Endothelial cell (in vitro differentiated cells): ENCODE results near the gene PLA2G4E. TPM values are rescaled to one million over a fixed set of nuclear protein-coding genes. Genes with fewer than 3 reads are reported as not detected.

Experiments used
- DNase-seq: peaks from one replicate; pipeline ENCODE4 v3.0.0; 2021; ENCODE audit warnings: low spot score
- H3K27ac Mint-ChIP-seq: one replicate; pipeline ENCODE4 v1.8.0; 2021; ENCODE audit warnings: mixed read lengths, inconsistent platforms; ENCODE audit not compliant: unreplicated experiment
- H3K27me3 Mint-ChIP-seq: one replicate; pipeline ENCODE4 v1.8.0; 2021; ENCODE audit warnings: mild to moderate bottlenecking, moderate library complexity, mixed read lengths, inconsistent platforms; ENCODE audit not compliant: unreplicated experiment
- H3K36me3 Mint-ChIP-seq: one replicate; pipeline ENCODE4 v1.8.0; 2021; ENCODE audit warnings: mild to moderate bottlenecking, low read depth, mixed read lengths, inconsistent platforms; ENCODE audit not compliant: unreplicated experiment
- H3K4me1 Mint-ChIP-seq: one replicate; pipeline ENCODE4 v1.8.0; 2021; ENCODE audit warnings: mild to moderate bottlenecking, mixed read lengths, inconsistent platforms; ENCODE audit not compliant: unreplicated experiment
- H3K4me3 Mint-ChIP-seq: one replicate; pipeline ENCODE4 v1.8.0; 2021; ENCODE audit warnings: mild to moderate bottlenecking, mixed read lengths, inconsistent platforms; ENCODE audit not compliant: unreplicated experiment
- H3K9me3 Mint-ChIP-seq: one replicate; pipeline ENCODE4 v1.8.0; 2021; ENCODE audit warnings: mixed read lengths, inconsistent platforms; ENCODE audit not compliant: unreplicated experiment
- total RNA-seq: library from RNA; stranded (reverse); fragmentation: NEBNext Ultra II Directional; extraction: Animal tissue kit (Norgen Biotek cat#: 25700); gene quantifications from one replicate; pipeline ENCODE4 v1.2.1, GENCODE V29; 2021; ENCODE audit not compliant: unreplicated experiment
- TF ChIP-seq, protein P1 (sequence below): fragments of 200-600 bp; sonication (generic); IDR thresholded peaks from one replicate; pipeline ENCODE4 v1.5.0; 2021; ENCODE audit warnings: antibody characterized with exemption; ENCODE audit not compliant: unreplicated experiment

Gene PLA2G4E
- total RNA-seq, 1 donor from 2014 or later = not detected

DNA sequence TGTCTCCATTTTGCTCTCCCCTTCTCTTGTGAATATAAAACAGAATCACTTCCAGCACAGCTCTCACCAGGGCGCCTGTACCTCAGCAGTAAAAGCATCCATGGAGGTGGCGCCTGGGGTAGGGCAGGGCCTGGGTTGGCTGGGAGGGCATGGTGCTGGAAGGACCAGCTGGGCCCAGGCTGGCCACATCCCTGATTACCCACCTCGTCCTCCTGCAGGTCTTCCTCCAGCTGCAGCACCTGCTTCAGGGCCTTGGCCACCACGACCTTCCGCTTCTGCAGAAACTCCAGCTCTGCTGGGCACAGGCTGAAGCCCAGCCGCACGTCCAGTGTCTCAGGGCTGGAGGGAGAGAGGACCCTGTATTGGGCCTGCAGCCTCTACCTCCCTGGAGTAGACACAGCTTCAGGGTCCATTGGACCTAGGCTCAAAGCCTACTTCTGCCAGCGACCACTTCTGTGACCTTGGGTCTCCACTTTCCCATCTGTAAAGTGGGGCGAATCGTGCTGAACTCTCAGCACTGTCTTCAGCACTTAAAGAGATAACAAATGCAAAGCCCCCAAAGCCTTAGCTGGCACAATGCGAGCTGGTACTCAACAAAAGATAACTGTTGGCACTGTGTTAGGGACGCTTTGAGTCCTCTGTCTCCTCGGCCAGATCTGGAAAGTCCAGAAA is 23.8 kb downstream of the PLA2G4E start:
- no peaks in the 10 kb centered on the region for H3K9me3 Mint-ChIP-seq

DNA sequence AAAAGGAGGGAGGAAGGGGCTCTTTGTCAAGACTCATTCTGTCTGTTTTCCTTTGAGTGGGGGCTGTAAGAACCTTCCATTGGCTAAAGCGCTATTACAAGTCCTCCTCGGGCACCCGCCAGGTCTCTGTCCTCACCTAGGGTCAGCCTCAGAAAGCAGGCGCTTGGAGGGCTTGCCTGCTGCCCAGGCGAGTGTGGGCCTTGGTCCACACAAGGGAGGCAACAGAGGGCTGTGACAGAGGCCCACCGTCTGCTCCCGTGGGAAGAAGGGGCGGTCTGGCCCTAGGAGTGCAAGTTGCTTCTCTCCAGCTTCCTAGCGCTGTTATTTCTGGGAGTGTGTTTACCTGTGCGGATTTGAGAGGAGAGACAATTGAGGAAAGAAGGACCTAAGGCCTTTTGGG is 24.5 kb downstream of the PLA2G4E start:
- Mint-ChIP-seq H3K9me3 (no peaks in the 10 kb centered on the region), H3K27me3 (peaks cover 4% of the 10 kb centered on the region), H3K36me3 (no peaks in the 10 kb centered on the region), H3K27ac (no peak overlapping the region), H3K4me3 (no peak overlapping the region), H3K4me1 (peaks cover 7% of the 10 kb centered on the region)
- no peak for DNase-seq
- TF ChIP-seq, protein P1, sequence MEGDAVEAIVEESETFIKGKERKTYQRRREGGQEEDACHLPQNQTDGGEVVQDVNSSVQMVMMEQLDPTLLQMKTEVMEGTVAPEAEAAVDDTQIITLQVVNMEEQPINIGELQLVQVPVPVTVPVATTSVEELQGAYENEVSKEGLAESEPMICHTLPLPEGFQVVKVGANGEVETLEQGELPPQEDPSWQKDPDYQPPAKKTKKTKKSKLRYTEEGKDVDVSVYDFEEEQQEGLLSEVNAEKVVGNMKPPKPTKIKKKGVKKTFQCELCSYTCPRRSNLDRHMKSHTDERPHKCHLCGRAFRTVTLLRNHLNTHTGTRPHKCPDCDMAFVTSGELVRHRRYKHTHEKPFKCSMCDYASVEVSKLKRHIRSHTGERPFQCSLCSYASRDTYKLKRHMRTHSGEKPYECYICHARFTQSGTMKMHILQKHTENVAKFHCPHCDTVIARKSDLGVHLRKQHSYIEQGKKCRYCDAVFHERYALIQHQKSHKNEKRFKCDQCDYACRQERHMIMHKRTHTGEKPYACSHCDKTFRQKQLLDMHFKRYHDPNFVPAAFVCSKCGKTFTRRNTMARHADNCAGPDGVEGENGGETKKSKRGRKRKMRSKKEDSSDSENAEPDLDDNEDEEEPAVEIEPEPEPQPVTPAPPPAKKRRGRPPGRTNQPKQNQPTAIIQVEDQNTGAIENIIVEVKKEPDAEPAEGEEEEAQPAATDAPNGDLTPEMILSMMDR = no peak

More for the DNA sequence above, 23.8 kb downstream of the PLA2G4E start:
- no peaks in the 10 kb centered on the region for H3K36me3 Mint-ChIP-seq
- H3K27me3 Mint-ChIP-seq = peaks cover 4% of the 10 kb centered on the region
- no peak for DNase-seq
- no peak overlapping the region for H3K4me3 Mint-ChIP-seq
- TF ChIP-seq, protein P1 = no peak
- peaks cover 7% of the 10 kb centered on the region for H3K4me1 Mint-ChIP-seq
- H3K27ac Mint-ChIP-seq = no peak overlapping the region

DNA sequence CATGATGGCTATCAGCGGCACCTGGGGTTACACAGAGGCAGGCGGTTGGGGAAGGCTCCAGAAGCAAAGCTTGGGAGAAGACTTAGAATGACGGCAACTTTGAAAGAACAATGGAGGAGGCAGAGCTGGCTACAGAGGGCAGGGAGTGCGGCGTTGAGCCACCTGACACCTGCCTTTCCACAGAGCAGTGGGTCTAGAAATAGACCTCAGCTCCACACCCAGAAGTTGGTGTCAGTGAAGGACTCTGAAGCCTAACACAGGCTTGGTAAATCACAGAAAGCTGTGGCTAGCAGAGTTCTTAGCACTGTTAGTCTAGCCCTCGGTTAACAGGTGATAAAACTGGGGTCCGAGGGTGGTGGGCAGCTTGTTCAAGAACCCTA is 25.4 kb downstream of the PLA2G4E start:
- H3K27ac Mint-ChIP-seq = no peak overlapping the region
- peaks cover 7% of the 10 kb centered on the region for H3K4me1 Mint-ChIP-seq
- no peak for DNase-seq
- H3K27me3 Mint-ChIP-seq = peaks cover 2% of the 10 kb centered on the region
- no peaks in the 10 kb centered on the region for H3K36me3 Mint-ChIP-seq
- TF ChIP-seq, protein P1 = no peak
- H3K9me3 Mint-ChIP-seq = no peaks in the 10 kb centered on the region
- H3K4me3 Mint-ChIP-seq = no peak overlapping the region

DNA sequence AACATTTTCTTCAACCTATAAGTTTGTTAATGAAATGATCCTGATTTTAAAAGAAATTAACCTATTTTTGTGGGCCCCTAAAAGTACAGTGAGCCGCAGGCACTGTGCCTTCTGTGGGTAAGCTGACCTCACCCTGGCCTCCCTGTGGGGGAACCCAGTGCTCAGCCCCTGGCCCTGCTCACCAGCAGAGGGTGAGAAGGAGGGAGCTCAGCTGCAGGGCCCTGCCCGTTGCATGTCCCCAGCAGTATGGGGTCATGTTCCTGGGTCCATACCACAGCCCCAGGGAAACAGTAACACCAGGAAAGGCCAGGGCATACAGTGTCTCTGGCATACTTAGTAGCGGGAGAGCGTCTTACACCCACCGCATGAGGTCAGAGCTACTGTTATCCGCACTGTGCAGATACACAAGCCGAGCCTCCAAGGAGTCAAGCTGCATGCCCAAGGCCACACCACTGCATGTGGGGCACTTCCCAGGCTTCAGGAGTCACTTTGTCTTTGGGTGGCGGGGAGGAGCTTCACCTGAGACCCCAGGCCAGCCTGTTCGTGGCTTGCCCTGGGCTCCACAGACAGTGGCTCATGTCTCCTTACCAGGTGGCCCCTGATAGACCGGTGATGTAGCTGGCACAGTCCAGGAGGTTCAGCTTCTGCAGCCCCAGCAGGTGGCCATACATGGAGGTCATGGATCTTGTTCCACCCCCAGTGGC is 25.9 kb downstream of the PLA2G4E start:
- no peaks in the 10 kb centered on the region for H3K9me3 Mint-ChIP-seq
- peaks cover 7% of the 10 kb centered on the region for H3K4me1 Mint-ChIP-seq
- H3K36me3 Mint-ChIP-seq = no peaks in the 10 kb centered on the region
- TF ChIP-seq, protein P1 = no peak
- H3K4me3 Mint-ChIP-seq = no peak overlapping the region
- H3K27me3 Mint-ChIP-seq = peaks cover 2% of the 10 kb centered on the region
- no peak overlapping the region for H3K27ac Mint-ChIP-seq
- no peak for DNase-seq

DNA sequence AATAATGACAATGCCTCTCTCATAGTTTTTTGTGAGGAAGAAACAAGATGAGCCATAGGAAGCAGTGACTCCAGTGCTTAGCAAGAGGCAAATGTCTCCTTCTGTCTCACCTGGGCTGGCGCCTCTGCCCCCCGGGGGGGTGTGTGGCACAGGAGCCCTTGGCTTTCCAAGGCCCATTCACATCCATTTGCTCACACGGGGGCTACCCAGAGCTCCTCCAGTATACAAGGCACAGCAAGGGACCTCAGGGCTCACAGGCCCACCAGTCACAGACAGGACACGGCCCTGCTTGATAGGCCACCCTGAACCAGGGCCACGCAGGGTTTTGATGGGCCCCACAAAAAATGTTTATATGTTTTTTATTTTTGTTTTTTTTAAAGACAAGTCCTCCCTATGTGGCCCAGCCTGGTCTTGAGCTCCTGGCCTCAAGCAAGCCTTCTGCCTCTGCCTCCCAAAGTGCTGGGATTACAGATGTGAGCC is 26.6 kb downstream of the PLA2G4E start:
- TF ChIP-seq, protein P1 = no peak
- no peak overlapping the region for H3K4me3 Mint-ChIP-seq
- H3K4me1 Mint-ChIP-seq = peaks cover 7% of the 10 kb centered on the region
- H3K36me3 Mint-ChIP-seq = no peaks in the 10 kb centered on the region
- no peaks in the 10 kb centered on the region for H3K9me3 Mint-ChIP-seq
- DNase-seq = no peak
- H3K27me3 Mint-ChIP-seq = peaks cover 2% of the 10 kb centered on the region
- H3K27ac Mint-ChIP-seq = no peak overlapping the region
